Esophagus (tissue), 2 donors: ENCODE measurements around the gene MYOCD. TPM values are rescaled to one million over a fixed set of nuclear protein-coding genes. Genes with fewer than 3 reads are reported as not detected.

Experiments used
- H3K27ac ChIP-seq, 2 donors: one replicate each; pipeline ENCODE4 v1.5.1; 2013; ENCODE audit warnings: low read depth in 2 of 2, mild to moderate bottlenecking in 2 of 2, inconsistent platforms in 1 of 2, low read length in 1 of 2, moderate library complexity in 1 of 2
- H3K27me3 ChIP-seq, 2 donors: one replicate each; pipeline ENCODE4 v1.6.1; 2013; ENCODE audit warnings: low read length in 2 of 2, control low read depth in 1 of 2, mild to moderate bottlenecking in 1 of 2; ENCODE audit not compliant: insufficient read depth in 2 of 2, control insufficient read depth in 1 of 2
- H3K36me3 ChIP-seq, 2 donors: one replicate each; pipeline ENCODE4 v1.6.1; 2013; ENCODE audit warnings: low read length in 1 of 2; ENCODE audit not compliant: control insufficient read depth in 2 of 2, insufficient read depth in 2 of 2
- H3K4me1 ChIP-seq, 2 donors: one replicate each; pipeline ENCODE4 v1.6.1; 2013; ENCODE audit warnings: low read length in 1 of 2; ENCODE audit not compliant: control insufficient read depth in 2 of 2, insufficient read depth in 2 of 2
- H3K4me3 ChIP-seq, 2 donors: one replicate each; pipeline ENCODE4 v1.5.1; 2013; ENCODE audit warnings: low read length in 2 of 2, mild to moderate bottlenecking in 2 of 2, low read depth in 1 of 2, moderate library complexity in 1 of 2
- H3K9me3 ChIP-seq, 2 donors: one replicate each; pipeline ENCODE4 v1.6.1; 2013; ENCODE audit warnings: mild to moderate bottlenecking in 2 of 2, low read depth in 1 of 2, low read length in 1 of 2, moderate library complexity in 1 of 2; ENCODE audit not compliant: control insufficient read depth in 2 of 2, insufficient read depth in 1 of 2
- WGBS, 2 donors: extraction: QIAGEN DNeasy Blood & Tissue Kit; methylation state at CpG; one replicate each; pipeline ENCODE4 v1.1.7; 2013; 5-methylcytosine and 5-hydroxymethylcytosine counted together
- polyA plus RNA-seq, 2 donors: library from polyadenylated mRNA; stranded (reverse); fragments of 200-250 nt; gene quantifications; one replicate each; pipeline ENCODE4 v1.2.3, GENCODE V29; 2013
- donor health status: healthy with polysubstance abuse.
- donor health status: Bipolar disorder and iron deficiency.

Gene MYOCD
- polyA plus RNA-seq, 2 donors: 1.2 to 2.3 TPM

DNA sequence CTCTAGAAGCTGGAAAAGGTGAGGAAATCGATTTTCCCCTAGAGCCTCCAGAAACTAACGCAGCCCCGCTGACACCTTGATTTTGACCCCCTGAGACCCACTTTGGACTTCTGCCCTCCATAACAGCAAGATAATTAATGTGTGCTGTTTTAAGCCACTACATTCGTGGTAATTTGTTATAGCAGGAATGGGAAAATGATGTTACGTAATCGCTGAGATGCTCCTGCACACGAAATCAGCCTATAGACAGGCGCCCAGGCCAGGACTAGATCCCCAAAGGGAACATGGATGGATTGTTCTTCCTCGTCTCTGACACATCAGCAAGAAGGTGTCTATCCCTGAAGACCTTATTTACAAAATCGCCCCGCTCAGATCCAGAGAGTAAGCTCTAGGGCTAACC, 1.4 kb upstream of the MYOCD start:
- Histone ChIP-seq H3K36me3 (no peaks in the 10 kb centered on the region), H3K27me3 (no peaks in the 10 kb centered on the region), H3K4me1 (no peaks in the 10 kb centered on the region), H3K9me3 (no peaks in the 10 kb centered on the region), H3K4me3 (no peak overlapping the region), H3K27ac (peak overlapping the region in 1 of 2 donors; percentile 64)
- 63 to 69% methylated on average over 11 of the region's 11 CpGs for WGBS, 2 donors

DNA sequence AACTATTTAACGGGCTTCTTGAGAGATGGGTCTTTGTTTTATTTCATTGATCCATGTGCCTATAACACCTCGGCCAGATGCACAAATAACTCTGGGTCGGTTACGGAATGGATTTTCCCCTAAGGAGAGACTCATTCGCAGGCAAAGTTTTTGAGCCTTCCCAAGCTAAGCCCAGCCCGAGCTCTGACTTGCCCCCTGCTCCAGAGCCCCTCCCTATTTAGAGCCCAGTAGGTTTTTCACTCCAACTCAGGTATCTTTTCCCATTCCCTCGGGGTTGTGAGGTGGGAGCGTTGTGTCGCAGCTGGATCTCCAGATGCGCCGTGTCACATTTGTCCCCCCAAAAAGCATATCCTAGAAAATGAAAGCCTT, 812 bp upstream of the MYOCD start:
- no peaks in the 10 kb centered on the region for H3K27me3 ChIP-seq
- H3K4me1 ChIP-seq: no peaks in the 10 kb centered on the region
- H3K36me3 ChIP-seq: no peaks in the 10 kb centered on the region
- peak overlapping the region; percentile 64 to 69 for H3K27ac ChIP-seq
- no peaks in the 10 kb centered on the region for H3K9me3 ChIP-seq
- WGBS, 2 donors: 7 to 10% methylated on average over 11 of the region's 11 CpGs
- H3K4me3 ChIP-seq: peak overlapping the region; percentile 31 to 47

DNA sequence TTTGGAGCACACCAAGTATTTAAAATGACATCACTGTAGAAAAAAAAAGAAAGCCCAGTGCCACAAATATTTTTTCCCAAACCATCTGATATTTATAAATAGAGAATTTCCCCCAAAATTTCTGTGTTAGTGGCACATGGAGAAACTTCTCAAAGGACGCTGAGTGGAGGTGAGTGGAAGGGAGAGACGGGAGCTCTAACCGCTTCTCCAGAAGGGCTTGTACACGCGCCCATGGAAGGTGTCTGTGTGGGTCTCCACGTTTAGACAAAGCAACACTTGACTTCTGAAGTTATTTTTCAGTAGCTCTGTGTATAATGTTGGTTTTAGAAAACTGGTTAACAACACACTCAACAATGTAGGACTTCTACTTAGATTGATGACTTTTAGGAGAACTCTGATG, 1.0 kb downstream of the MYOCD start:
- Histone ChIP-seq H3K36me3 (no peaks in the 10 kb centered on the region), H3K9me3 (no peaks in the 10 kb centered on the region), H3K27ac (peak overlapping the region in 1 of 2 donors; percentile 7), H3K4me3 (peak overlapping the region in 1 of 2 donors; percentile 47), H3K27me3 (no peaks in the 10 kb centered on the region), H3K4me1 (no peaks in the 10 kb centered on the region)
- 72 to 74% methylated on average over 6 of the region's 6 CpGs for WGBS, 2 donors

DNA sequence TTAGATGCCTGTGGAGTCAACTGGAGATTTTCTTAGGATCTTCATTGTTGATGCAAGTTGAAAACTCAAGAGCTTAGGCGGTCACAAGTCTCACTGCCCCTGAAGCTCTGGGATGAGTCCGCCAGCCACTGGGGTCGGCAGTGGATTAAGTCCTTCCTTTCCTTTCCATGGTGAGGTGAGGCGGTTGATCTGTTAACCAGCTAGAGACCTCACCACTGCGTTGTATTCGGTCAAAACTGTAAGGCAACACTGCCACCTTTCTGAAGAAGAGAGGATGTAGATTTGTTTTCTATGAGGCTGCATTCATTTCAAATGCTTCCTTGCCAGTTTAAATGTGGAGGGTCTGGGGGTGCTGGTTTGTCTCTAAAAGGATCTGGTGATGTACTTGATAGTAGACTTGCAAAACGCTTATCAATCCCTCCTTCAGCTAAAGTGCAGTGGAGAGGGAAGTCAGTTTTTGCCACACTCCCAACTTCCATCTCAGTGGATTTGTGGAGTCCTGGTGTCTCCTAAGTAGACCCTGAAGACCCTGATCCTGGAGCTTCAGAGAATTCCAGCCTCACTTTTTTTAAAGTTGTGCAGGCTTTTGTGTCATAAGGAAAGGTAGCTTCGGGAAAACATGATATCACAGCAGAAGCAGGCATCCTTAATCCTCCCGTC, 1.7 kb downstream of the MYOCD start:
- H3K9me3 ChIP-seq: no peaks in the 10 kb centered on the region
- H3K4me1 ChIP-seq: no peaks in the 10 kb centered on the region
- H3K36me3 ChIP-seq: no peaks in the 10 kb centered on the region
- H3K27ac ChIP-seq: peak overlapping the region; percentile 7 to 24
- peak overlapping the region in 1 of 2 donors; percentile 47 for H3K4me3 ChIP-seq
- WGBS, 2 donors: 10 to 24% methylated on average over 9 of the region's 9 CpGs
- no peaks in the 10 kb centered on the region for H3K27me3 ChIP-seq

DNA sequence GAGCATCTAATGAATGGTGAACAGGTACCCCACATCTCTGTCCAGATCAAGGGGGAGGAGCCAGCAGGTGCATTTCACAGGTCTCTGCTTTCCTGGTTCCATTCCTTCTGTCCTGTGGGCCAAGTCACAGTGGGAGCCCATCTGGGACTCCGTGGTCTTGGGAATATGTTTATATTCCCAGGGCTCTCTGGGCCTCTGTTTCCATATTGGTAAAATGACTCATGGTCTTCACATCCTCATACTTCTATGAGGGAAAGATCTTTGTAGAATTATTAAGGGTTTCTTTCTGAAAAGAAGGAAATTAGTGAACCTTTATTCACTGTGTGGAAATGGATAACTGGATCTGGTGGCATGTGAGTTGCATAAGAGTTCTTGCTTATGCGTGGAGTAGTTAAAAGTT, 6.2 kb downstream of the MYOCD start:
- Histone ChIP-seq H3K4me1 (no peaks in the 10 kb centered on the region), H3K36me3 (no peaks in the 10 kb centered on the region), H3K4me3 (no peak overlapping the region), H3K27ac (no peak overlapping the region), H3K27me3 (no peaks in the 10 kb centered on the region), H3K9me3 (no peaks in the 10 kb centered on the region)
- 71 to 80% methylated on average over 2 of the region's 2 CpGs for WGBS, 2 donors

DNA sequence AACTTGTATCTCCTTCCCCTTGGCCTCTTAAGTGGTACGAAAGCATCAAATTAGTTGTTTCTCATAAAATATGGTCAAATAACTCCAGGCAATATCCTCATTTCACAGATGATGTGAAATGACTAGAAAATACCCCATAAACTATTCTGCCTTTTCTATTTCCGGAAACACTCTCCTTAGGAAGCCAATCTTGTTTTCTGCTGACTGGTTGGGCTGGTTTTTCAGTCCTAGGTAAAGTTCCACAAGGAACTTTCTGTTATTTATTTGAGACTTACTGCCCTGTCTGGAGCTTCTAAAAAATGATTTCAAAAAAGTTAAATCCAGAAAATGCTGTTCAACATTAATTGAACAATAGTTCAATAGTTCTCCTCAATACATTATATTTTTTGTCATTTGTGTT, 7.3 kb downstream of the MYOCD start:
- Histone ChIP-seq H3K36me3 (no peaks in the 10 kb centered on the region), H3K27ac (no peak overlapping the region), H3K4me3 (no peak overlapping the region), H3K27me3 (no peaks in the 10 kb centered on the region), H3K9me3 (no peaks in the 10 kb centered on the region), H3K4me1 (no peaks in the 10 kb centered on the region)
- 59 to 62% methylated on average over 2 of the region's 2 CpGs for WGBS, 2 donors

DNA sequence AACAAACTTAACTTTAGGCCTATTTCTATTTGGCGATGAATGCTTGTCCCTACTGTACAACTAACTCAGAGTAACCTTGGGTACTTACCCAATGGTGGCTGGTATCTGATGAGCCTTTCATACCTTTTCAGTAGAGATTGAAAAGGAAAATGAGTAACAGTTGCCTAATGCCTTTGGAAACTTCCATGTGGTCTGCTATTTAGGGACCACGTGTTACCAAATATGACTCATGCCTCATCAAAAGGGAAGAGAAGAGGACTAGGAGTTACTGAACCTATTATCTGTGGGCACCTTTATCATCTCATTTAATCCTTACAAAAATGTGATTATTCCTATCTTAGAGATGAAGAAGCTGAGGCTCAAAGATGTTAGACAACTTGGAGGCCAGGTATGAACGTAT, 8.1 kb downstream of the MYOCD start:
- H3K4me1 ChIP-seq: no peaks in the 10 kb centered on the region
- no peaks in the 10 kb centered on the region for H3K27me3 ChIP-seq
- H3K27ac ChIP-seq: no peak overlapping the region
- no peaks in the 10 kb centered on the region for H3K9me3 ChIP-seq
- 70 to 79% methylated on average over 3 of the region's 3 CpGs for WGBS, 2 donors
- H3K36me3 ChIP-seq: no peaks in the 10 kb centered on the region
- no peak overlapping the region for H3K4me3 ChIP-seq

DNA sequence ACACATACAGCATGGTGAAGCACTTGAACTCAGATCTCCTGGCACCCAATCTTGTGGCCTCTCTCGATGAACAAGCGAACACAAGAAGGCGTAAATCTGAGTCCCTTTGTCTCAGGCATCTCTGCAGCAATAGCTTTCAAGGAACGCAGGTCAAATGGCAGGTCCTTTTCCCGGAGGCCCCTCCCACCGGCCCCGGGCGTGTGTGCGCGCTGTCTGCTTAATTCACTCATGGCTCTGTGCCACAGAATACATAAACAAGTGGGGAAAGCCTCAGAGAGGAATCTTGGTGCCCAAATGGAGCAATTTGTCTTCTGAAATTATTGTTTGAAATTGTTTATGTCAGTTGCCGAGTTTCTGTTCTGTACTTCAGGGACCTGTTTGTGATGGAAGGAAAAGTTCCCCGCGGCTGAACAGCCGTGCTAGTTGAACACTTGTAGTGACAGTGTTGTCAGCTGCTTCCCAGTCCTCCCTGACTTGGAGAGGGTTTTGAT, 14.8 kb downstream of the MYOCD start:
- Histone ChIP-seq H3K9me3 (no peaks in the 10 kb centered on the region), H3K36me3 (no peaks in the 10 kb centered on the region), H3K4me1 (peaks cover 0 to 6% of the 10 kb centered on the region in 2 donors), H3K27me3 (no peaks in the 10 kb centered on the region), H3K27ac (peak overlapping the region; percentile 6 to 52), H3K4me3 (no peak overlapping the region)
- 39 to 50% methylated on average over 14 of the region's 14 CpGs for WGBS, 2 donors

DNA sequence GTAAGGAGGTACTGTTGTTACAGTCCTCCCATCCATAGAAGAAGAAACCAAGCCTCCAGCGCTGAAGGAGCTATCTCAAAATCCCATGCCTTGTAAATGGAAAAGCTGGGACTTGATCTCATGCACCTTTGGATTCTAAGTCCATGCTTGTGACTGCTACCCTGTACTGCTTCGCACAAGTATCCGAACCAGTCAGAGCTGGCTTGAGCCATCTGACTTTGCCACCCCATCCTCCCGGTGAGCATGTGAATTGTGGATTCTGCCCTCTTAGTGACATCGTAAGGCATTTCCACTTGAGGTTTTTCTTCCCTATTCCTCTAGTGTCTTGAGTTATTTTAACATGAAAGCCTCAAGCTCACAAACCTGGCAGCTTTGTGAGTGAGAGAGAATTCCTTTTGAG, 15.3 kb downstream of the MYOCD start:
- no peak overlapping the region for H3K4me3 ChIP-seq
- H3K4me1 ChIP-seq: peaks cover 0 to 6% of the 10 kb centered on the region in 2 donors
- WGBS, 2 donors: 80 to 85% methylated on average over 5 of the region's 5 CpGs
- H3K9me3 ChIP-seq: no peaks in the 10 kb centered on the region
- no peaks in the 10 kb centered on the region for H3K36me3 ChIP-seq
- no peaks in the 10 kb centered on the region for H3K27me3 ChIP-seq
- peak overlapping the region; percentile 6 to 52 for H3K27ac ChIP-seq

DNA sequence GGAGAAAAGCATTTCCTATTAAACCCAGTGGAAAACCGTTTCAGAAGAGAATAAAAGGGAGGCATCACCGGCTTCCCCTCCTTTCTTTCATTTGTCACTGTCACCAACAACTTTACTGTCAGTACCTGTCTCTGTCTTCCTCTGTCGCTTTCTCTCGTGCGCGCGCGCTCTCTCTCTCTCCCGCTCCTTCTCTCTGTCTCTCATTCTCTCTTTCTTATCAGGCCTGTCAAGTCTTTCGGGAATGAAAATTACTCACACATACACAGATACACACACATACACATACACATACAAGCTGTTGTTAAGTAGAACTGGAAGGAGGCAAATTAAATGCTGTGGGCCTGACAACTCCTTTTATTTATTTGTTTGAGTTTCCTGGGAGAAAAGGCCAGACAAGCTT, 17.6 kb downstream of the MYOCD start:
- Histone ChIP-seq H3K9me3 (no peaks in the 10 kb centered on the region), H3K27ac (no peak overlapping the region), H3K36me3 (no peaks in the 10 kb centered on the region), H3K4me1 (peaks cover 0 to 6% of the 10 kb centered on the region in 2 donors), H3K4me3 (no peak overlapping the region), H3K27me3 (no peaks in the 10 kb centered on the region)
- 62 to 69% methylated on average over 10 of the region's 10 CpGs for WGBS, 2 donors
